ENCODE data around the gene CUL3. TPM values are rescaled to one million over a fixed set of nuclear protein-coding genes. Genes with fewer than 3 reads are reported as not detected.
"Not testable (repeated sequence)": the region's sequence is repeated elsewhere in the genome, so short reads cannot be mapped to it uniquely, and the experiment has no call there.

Gene CUL3
- total RNA-seq, 1 donor from 2014 or later: 94.8 TPM

- TF ChIP-seq CTCF (IDR thresholded peaks at IDR 0.05; ENCODE audit: unreplicated experiment): no peak
- no peaks in the 10 kb centered on the region for H3K9me3 Mint-ChIP-seq
- no peaks in the 10 kb centered on the region for H3K27me3 Mint-ChIP-seq (ENCODE audit: low read depth)
- H3K4me1 Mint-ChIP-seq: no peaks in the 10 kb centered on the region
- H3K4me3 Mint-ChIP-seq: no peak overlapping the region
- no peak overlapping the region for H3K27ac Mint-ChIP-seq
- H3K36me3 Mint-ChIP-seq: no peaks in the 10 kb centered on the region
- no peak for DNase-seq (ENCODE audit: low spot score in 2 of 2, unreplicated experiment in 2 of 2)
Measured at GRCh38 chr2:224612578-224612977, 27.4 kb upstream of the CUL3 start.

- no peaks in the 10 kb centered on the region for H3K9me3 Mint-ChIP-seq
- no peak for DNase-seq (ENCODE audit: low spot score in 2 of 2, unreplicated experiment in 2 of 2)
- no peaks in the 10 kb centered on the region for H3K36me3 Mint-ChIP-seq
- no peaks in the 10 kb centered on the region for H3K27me3 Mint-ChIP-seq (ENCODE audit: low read depth)
- TF ChIP-seq CTCF (IDR thresholded peaks at IDR 0.05; ENCODE audit: unreplicated experiment): no peak
- H3K4me1 Mint-ChIP-seq: no peaks in the 10 kb centered on the region
- H3K27ac Mint-ChIP-seq: no peak overlapping the region
- no peak overlapping the region for H3K4me3 Mint-ChIP-seq
Measured at GRCh38 chr2:224611938-224612337, 26.8 kb upstream of the CUL3 start.

- Mint-ChIP-seq H3K27ac (no peak overlapping the region), H3K9me3 (no peaks in the 10 kb centered on the region), H3K4me1 (no peaks in the 10 kb centered on the region)
Measured at GRCh38 chr2:224608104-224608503, 22.9 kb upstream of the CUL3 start.

DNA sequence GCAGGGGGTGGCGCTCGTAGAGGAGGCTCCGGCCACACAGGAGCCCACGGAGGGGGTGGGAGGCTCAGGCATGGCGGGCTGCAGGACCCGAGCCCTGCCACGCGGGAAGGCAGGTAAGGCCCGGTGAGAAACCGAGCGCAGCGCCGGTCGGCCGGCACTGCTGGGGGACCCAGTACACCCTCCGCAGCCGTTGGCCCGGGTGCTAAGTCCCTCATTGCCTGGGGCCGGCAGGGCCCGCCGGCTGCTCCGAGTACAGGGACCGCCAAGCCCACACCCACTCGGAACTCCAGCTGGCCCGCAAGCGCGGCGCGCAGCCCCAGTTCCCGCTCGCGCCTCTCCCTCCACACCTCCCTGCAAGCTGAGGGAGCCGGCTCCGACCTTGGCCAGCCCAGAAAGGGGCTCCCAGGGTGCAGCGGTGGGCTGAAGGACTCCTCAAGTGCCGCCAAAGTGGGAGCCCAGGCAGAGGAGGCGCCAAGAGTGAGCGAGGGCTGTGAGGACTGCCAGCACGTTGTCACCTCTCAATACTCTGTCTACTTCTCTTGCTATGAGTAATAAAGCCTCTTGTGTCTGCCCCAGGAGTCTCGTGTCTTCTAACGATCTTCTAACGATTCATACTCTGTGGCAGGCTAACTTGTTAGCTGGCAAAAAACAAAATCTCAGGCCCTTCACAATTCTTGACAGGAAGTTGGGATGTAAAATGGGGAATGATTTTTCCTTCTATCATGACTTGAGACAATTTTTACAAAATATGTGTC is 18.8 kb upstream of the CUL3 start:
- H3K27ac Mint-ChIP-seq; H3K4me1 Mint-ChIP-seq; H3K4me3 Mint-ChIP-seq; H3K27me3 Mint-ChIP-seq (ENCODE audit: low read depth); DNase-seq (ENCODE audit: low spot score in 2 of 2, unreplicated experiment in 2 of 2); H3K9me3 Mint-ChIP-seq; H3K36me3 Mint-ChIP-seq: not testable (repeated sequence)

More at GRCh38 chr2:224608104-224608503, 22.9 kb upstream of the CUL3 start:
- TF ChIP-seq CTCF (IDR thresholded peaks at IDR 0.05; ENCODE audit: unreplicated experiment): no peak
- H3K36me3 Mint-ChIP-seq: no peaks in the 10 kb centered on the region
- no peak for DNase-seq (ENCODE audit: low spot score in 2 of 2, unreplicated experiment in 2 of 2)
- no peak overlapping the region for H3K4me3 Mint-ChIP-seq
- H3K27me3 Mint-ChIP-seq (ENCODE audit: low read depth): no peaks in the 10 kb centered on the region

DNA sequence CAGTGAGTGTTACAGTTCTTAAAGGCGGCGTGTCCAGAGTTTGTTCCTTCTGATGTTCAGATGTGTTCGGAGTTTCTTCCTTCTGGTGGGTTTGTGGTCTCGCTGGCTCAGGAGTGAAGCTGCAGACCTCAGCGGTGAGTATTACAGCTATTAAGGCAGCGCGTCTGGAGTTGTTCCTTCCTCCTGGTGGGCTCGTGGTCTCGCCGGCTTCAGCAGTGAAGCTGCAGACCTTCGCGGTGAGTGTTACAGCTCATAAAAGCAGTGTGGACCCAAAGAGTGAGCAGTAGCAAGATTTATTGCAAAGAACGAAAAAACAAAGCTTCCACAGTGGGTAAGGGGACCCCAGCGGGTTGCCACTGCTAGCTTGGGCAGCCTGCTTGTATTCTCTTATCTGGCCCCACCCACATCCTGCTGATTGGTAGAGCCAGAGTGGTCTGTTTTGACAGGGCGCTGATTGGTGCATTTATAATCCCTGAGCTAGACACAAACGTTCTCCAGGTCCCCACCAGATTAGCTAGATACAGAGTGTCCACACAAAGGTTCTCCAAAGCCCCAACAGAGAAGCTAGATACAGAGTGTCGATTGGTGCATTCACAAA is 17.7 kb upstream of the CUL3 start:
- H3K4me1 Mint-ChIP-seq; H3K9me3 Mint-ChIP-seq; DNase-seq (ENCODE audit: low spot score in 2 of 2, unreplicated experiment in 2 of 2); H3K27ac Mint-ChIP-seq; H3K36me3 Mint-ChIP-seq; H3K27me3 Mint-ChIP-seq (ENCODE audit: low read depth); H3K4me3 Mint-ChIP-seq: not testable (repeated sequence)

- no peaks in the 10 kb centered on the region for H3K27me3 Mint-ChIP-seq (ENCODE audit: low read depth)
- no peak overlapping the region for H3K27ac Mint-ChIP-seq
- no peak for DNase-seq (ENCODE audit: low spot score in 2 of 2, unreplicated experiment in 2 of 2)
- no peak for TF ChIP-seq CTCF (IDR thresholded peaks at IDR 0.05; ENCODE audit: unreplicated experiment)
- no peaks in the 10 kb centered on the region for H3K9me3 Mint-ChIP-seq
- H3K4me1 Mint-ChIP-seq: no peaks in the 10 kb centered on the region
- no peak overlapping the region for H3K4me3 Mint-ChIP-seq
- H3K36me3 Mint-ChIP-seq: no peaks in the 10 kb centered on the region
Measured at GRCh38 chr2:224601923-224602322, 16.8 kb upstream of the CUL3 start.

All from mesothelial cell of epicardium (in vitro differentiated cells).